Naive thymus-derived CD4-positive, alpha-beta T cell (primary cell): ENCODE data around the gene ALAD. TPM values are rescaled to one million over a fixed set of nuclear protein-coding genes. Genes with fewer than 3 reads are reported as not detected.
A peak's percentile ranks its signal among the peaks of the same experiment; 100 is the strongest.

Source experiments
- ATAC-seq: fragments of 150-1000 bp; cut with Tn5 transposase; 2 replicates; pipeline ENCODE4 v1.10.0; 2021; ENCODE audit warnings: mild to moderate bottlenecking, moderate library complexity
- CTCF ChIA-PET: fragments of 350-600 bp; sonication (Branson Sonifier 250); formaldehyde crosslinking; loops from one replicate; lab custom pipeline; 2021; ENCODE audit warnings: antibody characterized with exemption; lab: Charles Lee
- POLR2A ChIA-PET: fragments of 350-600 bp; sonication (Branson Sonifier 250); formaldehyde crosslinking; loops from one replicate; lab custom pipeline; 2021; ENCODE audit warnings: antibody characterized with exemption, inconsistent platforms; lab: Charles Lee
- DNase-seq, 9 donors: peaks; one replicate each; pipeline versions ENCODE4 v3.0.0 to v3.0.0-alpha.2; 2020 to 2022; ENCODE audit warnings: mixed read lengths in 1 of 9
- H3K27ac ChIP-seq: one replicate; pipeline ENCODE4 v1.7.0; 2013; ENCODE audit warnings: mild to moderate bottlenecking, low read depth, low read length, moderate library complexity
- H3K27me3 ChIP-seq, 2 donors: one replicate each; pipeline ENCODE4 v1.7.0; 2013; ENCODE audit warnings: low read length in 2 of 2, mild to moderate bottlenecking in 2 of 2, moderate library complexity in 2 of 2; ENCODE audit not compliant: control insufficient read depth in 2 of 2, insufficient read depth in 2 of 2
- H3K36me3 ChIP-seq, 3 experiments: 1 replicate in 2 of 3; 2 replicates in 1 of 3; pipeline ENCODE4 v1.7.0; 2013; ENCODE audit warnings: low read length in 3 of 3, mild to moderate bottlenecking in 3 of 3, moderate library complexity in 1 of 3; ENCODE audit not compliant: insufficient read depth in 3 of 3, control insufficient read depth in 2 of 3
- H3K4me1 ChIP-seq, 2 donors: one replicate each; pipeline ENCODE4 v1.7.0; 2013; ENCODE audit warnings: low read length in 2 of 2, mild to moderate bottlenecking in 2 of 2, moderate library complexity in 1 of 2; ENCODE audit not compliant: control insufficient read depth in 2 of 2, insufficient read depth in 2 of 2
- H3K4me3 ChIP-seq: 2 replicates; pipeline ENCODE4 v1.7.0; 2013; ENCODE audit warnings: mild to moderate bottlenecking, low read length
- H3K9me3 ChIP-seq, 3 experiments: 1 replicate in 2 of 3; 2 replicates in 1 of 3; pipeline ENCODE4 v1.7.0; 2013; ENCODE audit warnings: low read length in 3 of 3; ENCODE audit not compliant: control insufficient read depth in 2 of 3
- H3K27ac Mint-ChIP-seq, 9 donors: one replicate each; pipeline ENCODE4 v1.8.0; 2020 to 2022; ENCODE audit warnings: mixed read lengths in 9 of 9, mild to moderate bottlenecking in 8 of 9, moderate library complexity in 5 of 9, inconsistent platforms in 2 of 9
- H3K27me3 Mint-ChIP-seq, 5 donors: one replicate each; pipeline ENCODE4 v1.8.0; 2021 to 2022; ENCODE audit warnings: mixed read lengths in 5 of 5, mild to moderate bottlenecking in 1 of 5
- H3K36me3 Mint-ChIP-seq, 5 donors: one replicate each; pipeline ENCODE4 v1.8.0; 2020 to 2022; ENCODE audit warnings: mixed read lengths in 5 of 5, mild to moderate bottlenecking in 3 of 5, inconsistent platforms in 1 of 5
- H3K4me1 Mint-ChIP-seq, 7 donors: one replicate each; pipeline ENCODE4 v1.8.0; 2020 to 2022; ENCODE audit warnings: mixed read lengths in 7 of 7, mild to moderate bottlenecking in 3 of 7, inconsistent platforms in 1 of 7
- H3K4me3 Mint-ChIP-seq, 10 donors: one replicate each; pipeline ENCODE4 v1.8.0; 2020 to 2022; ENCODE audit warnings: mild to moderate bottlenecking in 10 of 10, mixed read lengths in 10 of 10, moderate library complexity in 6 of 10, inconsistent platforms in 2 of 10
- H3K9me3 Mint-ChIP-seq, 11 donors: one replicate each; pipeline ENCODE4 v1.8.0; 2020 to 2022; ENCODE audit warnings: mixed read lengths in 11 of 11, mild to moderate bottlenecking in 4 of 11, inconsistent platforms in 1 of 11, moderate library complexity in 1 of 11
- intact Hi-C, 2 donors: fragments of 100-400 bp; cut with micrococcal nuclease; formaldehyde crosslinking; loops; one replicate each; pipeline ENCODE4 v1.15.1; 2023
- polyA plus RNA-seq, 2 donors: library from polyadenylated mRNA; unstranded; fragments of 300-500 nt; fragmentation: Illumina TruSeq; gene quantifications; one replicate each; pipeline ENCODE4 v1.2.3, GENCODE V29; 2021
- total RNA-seq, 6 experiments: library from RNA in 5 of 6; stranded (reverse) in 5 of 6; gene quantifications; 1 replicate in 5 of 6; 2 replicates in 1 of 6; pipeline ENCODE4 v1.2.3 and lab custom pipeline; 2021 to 2026

ALAD gene
- total and polyA plus RNA-seq, 7 experiments from 2014 or later, result 24.2 to 45.5 (median 31.4) TPM

DNA sequence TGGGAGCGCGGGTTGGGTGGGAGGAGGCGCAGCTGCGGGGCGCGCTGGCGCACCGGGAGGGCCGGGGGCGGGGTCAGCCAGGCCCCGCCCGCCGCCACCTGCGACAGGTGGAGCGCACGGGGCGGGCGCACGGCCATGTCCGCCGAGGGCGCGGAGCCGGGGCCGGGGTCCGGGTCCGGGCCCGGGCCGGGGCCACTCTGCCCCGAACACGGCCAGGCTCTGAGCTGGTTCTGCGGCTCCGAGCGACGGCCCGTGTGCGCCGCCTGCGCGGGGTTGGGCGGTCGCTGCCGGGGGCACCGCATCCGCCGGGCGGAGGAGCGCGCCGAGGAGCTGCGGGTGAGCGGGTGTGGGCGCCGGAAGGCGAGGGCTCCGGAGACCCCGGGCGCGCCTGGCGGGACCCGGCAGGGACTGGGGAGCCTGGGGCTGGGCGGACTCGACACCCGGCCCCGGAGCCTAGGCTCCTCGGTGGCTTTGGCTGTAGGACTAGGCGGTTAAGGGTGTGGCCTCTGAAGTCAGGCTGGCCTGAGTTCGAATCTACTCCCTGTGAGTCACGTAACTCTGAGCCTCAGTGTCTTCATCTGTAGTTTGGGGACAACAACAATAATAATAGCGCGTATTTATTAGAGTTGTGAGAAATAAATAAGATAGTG, 51.5 kb downstream of the ALAD start, which contains the start of gene BSPRY:
BSPRY (plus strand) TSS at position 97 of the 650 bp plus-strand sequence; CDS start at position 136, 39 bp downstream.
- DNase-seq (peak in 7 of 9 donors; percentile 27 to 67 (median 44)), ATAC-seq (peak; percentile 70)
- peak within 1 kb of the TSS in 3 of 9 donors; percentile 5 to 87 (median 57) for H3K27ac Mint-ChIP-seq
- H3K4me3 ChIP-seq, result peak within 1 kb of the TSS; percentile 54
- peaks cover 10 to 49% (median 21%) of the 10 kb centered on the region in 7 donors for H3K4me1 Mint-ChIP-seq
- H3K27me3 ChIP-seq, result peaks cover 3 to 5% of the 10 kb centered on the region in 2 donors
- no peak within 1 kb of the TSS for H3K27ac ChIP-seq
- peaks cover 0 to 3% (median 0%) of the 10 kb centered on the region in 5 donors for H3K36me3 Mint-ChIP-seq
- peaks cover 13 to 15% of the 10 kb centered on the region in 2 donors for H3K4me1 ChIP-seq
- intact Hi-C loops, result loop anchor here (1.0 to 5.0 kb wide), 8 partner anchors 9 to 168 kb away; partner anchors contain the start of genes ALAD (in 1 of the 2), C9orf43 (in 1 of the 2), CDC26 (in 1 of the 2) and FKBP15 (in 1 of the 2)
- H3K4me3 Mint-ChIP-seq, result peak within 1 kb of the TSS; percentile 73 to 93 (median 81)
- no peaks in the 10 kb centered on the region for H3K9me3 ChIP-seq
- ChIA-PET POLR2A (interaction anchor here (0.8 to 1.6 kb wide), 4 partner anchors 9 to 74 kb away, joined by 3 to 5 read pairs (median 4); partner anchors contain the start of genes C9orf43, CDC26, POLE3 and PRPF4), CTCF (interaction anchor here (0.6 to 1.4 kb wide), 3 partner anchors 9 to 209 kb away, joined by 3 read pairs; no protein-coding TSS in a partner anchor)
- peaks cover 0 to 40% (median 29%) of the 10 kb centered on the region in 5 donors for H3K27me3 Mint-ChIP-seq
- H3K9me3 Mint-ChIP-seq, result peaks cover 0 to 2% (median 0%) of the 10 kb centered on the region in 11 donors
- H3K36me3 ChIP-seq, result no peaks in the 10 kb centered on the region

DNA sequence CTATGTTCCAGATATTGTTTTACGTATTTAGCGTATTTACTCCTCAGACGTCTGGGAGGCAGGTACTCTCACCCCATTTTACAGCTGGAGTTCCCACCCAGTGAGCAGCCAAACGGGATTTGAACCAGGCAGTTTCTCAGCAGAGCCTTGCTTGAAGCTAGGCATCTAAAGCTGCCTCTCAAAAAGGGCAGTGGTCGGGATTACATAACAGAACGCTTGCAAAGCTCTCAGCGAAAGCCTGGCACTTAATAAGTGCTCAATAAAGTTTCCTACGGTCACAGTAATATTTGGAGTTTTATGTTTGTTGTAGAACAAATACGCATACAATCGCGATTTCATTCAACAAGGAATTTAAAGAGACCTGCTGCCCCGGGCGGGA, 52.0 kb downstream of the ALAD start:
- H3K27me3 Mint-ChIP-seq, result peaks cover 0 to 39% (median 29%) of the 10 kb centered on the region in 5 donors
- CTCF ChIA-PET, result interaction anchor here (0.5 to 0.6 kb wide), 3 partner anchors 39 to 308 kb away, joined by 3 to 4 read pairs (median 3); no protein-coding TSS in a partner anchor
- H3K36me3 ChIP-seq, result no peaks in the 10 kb centered on the region
- H3K4me1 Mint-ChIP-seq, result peaks cover 10 to 49% (median 21%) of the 10 kb centered on the region in 7 donors
- POLR2A ChIA-PET, result interaction anchor here (0.8 to 1.6 kb wide), 3 partner anchors 9 to 74 kb away, joined by 3 to 5 read pairs (median 4); partner anchors contain the start of genes CDC26, PRPF4 and WDR31
- peaks cover 0 to 2% (median 0%) of the 10 kb centered on the region in 11 donors for H3K9me3 Mint-ChIP-seq
- no peak overlapping the region for H3K27ac ChIP-seq
- H3K4me3 Mint-ChIP-seq, result peak overlapping the region; percentile 73 to 86 (median 80)
- ATAC-seq (no peak), DNase-seq (no peak)
- H3K36me3 Mint-ChIP-seq, result peaks cover 0 to 3% (median 0%) of the 10 kb centered on the region in 5 donors
- H3K9me3 ChIP-seq, result no peaks in the 10 kb centered on the region
- peak overlapping the region in 1 of 9 donors; percentile 78 for H3K27ac Mint-ChIP-seq
- H3K4me3 ChIP-seq, result peak overlapping the region; percentile 13
- H3K4me1 ChIP-seq, result peaks cover 13 to 15% of the 10 kb centered on the region in 2 donors
- intact Hi-C loops, result loop anchor here (1.0 to 5.0 kb wide), 6 partner anchors 9 to 168 kb away; partner anchors contain the start of genes ALAD (in 1 of the 2), C9orf43 (in 1 of the 2), FKBP15 (in 1 of the 2) and HDHD3 (in 1 of the 2)
- H3K27me3 ChIP-seq, result peaks cover 3 to 5% of the 10 kb centered on the region in 2 donors

DNA sequence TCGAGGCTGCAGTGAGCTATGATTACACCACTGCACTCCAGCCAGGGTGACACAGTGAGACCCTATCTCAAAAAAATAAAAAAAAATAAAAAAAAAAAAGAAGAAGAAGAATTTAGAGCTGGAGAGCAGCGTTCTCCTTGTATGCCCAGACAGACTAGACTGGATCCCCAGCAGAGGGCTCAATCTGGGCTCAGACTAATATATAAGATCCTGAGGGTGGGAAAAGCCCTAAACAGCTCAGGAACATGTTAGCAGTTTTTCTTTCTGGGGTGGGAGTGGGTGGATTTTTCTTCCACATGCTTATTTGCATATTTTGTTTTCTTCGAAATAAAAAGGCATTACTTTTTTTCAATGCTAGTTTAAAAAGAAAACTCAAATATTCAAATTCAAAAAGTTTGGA, 52.6 kb downstream of the ALAD start:
- Mint-ChIP-seq H3K36me3 (no peaks in the 10 kb centered on the region), H3K4me3 (peak overlapping the region in 5 of 10 donors; percentile 32 to 60 (median 51)), H3K27ac (peak overlapping the region in 1 of 9 donors; percentile 81), H3K27me3 (peaks cover 0 to 35% (median 29%) of the 10 kb centered on the region in 5 donors), H3K4me1 (peaks cover 10 to 55% (median 22%) of the 10 kb centered on the region in 7 donors), H3K9me3 (peaks cover 0 to 2% (median 0%) of the 10 kb centered on the region in 11 donors)
- no peak overlapping the region for H3K27ac ChIP-seq
- no peaks in the 10 kb centered on the region for H3K36me3 ChIP-seq
- peaks cover 3 to 5% of the 10 kb centered on the region in 2 donors for H3K27me3 ChIP-seq
- H3K4me1 ChIP-seq, result peaks cover 13 to 15% of the 10 kb centered on the region in 2 donors
- intact Hi-C loops, result loop anchor here (1.0 to 5.0 kb wide), 5 partner anchors 28 to 169 kb away; partner anchors contain the start of genes ALAD (in 2 of the 2), FKBP15 (in 1 of the 2), HDHD3 (in 1 of the 2) and SLC31A1 (in 1 of the 2)
- H3K9me3 ChIP-seq, result no peaks in the 10 kb centered on the region
- CTCF ChIA-PET, result interaction anchor here (0.5 to 0.9 kb wide), 3 partner anchors 23 to 309 kb away, joined by 3 to 4 read pairs (median 4); no protein-coding TSS in a partner anchor
- H3K4me3 ChIP-seq, result no peak overlapping the region
- no peak for ATAC-seq
- no peak for DNase-seq
- POLR2A ChIA-PET, result interaction anchor here (0.8 to 1.6 kb wide), 2 partner anchors 8 to 27 kb away, joined by 4 to 5 read pairs; partner anchors contain the start of gene WDR31

DNA sequence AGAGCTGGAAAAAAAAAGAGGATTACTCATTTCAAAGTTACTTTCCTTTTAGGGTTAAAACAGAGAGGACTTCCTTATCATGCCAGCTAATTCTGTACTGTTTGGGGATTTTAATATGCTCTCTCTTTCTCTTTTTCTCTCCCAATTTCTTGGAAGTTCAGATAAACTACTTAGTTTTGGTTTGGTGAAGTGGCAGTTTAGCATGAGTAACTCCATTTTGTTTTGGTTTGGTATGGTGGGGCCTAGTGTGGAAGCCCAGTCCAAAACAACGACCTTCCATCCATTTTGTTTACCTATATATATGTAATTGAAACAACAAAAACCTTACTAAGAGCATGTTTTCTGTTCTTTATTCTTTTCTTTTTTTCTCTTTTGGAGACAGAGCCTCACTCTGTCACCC, 55.4 kb downstream of the ALAD start:
- peaks cover 0 to 14% (median 8%) of the 10 kb centered on the region in 5 donors for H3K27me3 Mint-ChIP-seq
- Histone ChIP-seq H3K27me3 (peaks cover 3 to 5% of the 10 kb centered on the region in 2 donors), H3K36me3 (no peaks in the 10 kb centered on the region), H3K4me3 (no peak overlapping the region), H3K9me3 (no peaks in the 10 kb centered on the region), H3K4me1 (peaks cover 9 to 27% of the 10 kb centered on the region in 2 donors), H3K27ac (no peak overlapping the region)
- intact Hi-C loops, result loop anchor here in 1 of 2 donors (5.0 kb wide), 1 partner anchor 172 kb away; no protein-coding TSS in a partner anchor
- ATAC-seq (no peak), DNase-seq (no peak)
- H3K4me3 Mint-ChIP-seq, result no peak overlapping the region
- ChIA-PET POLR2A (no interaction called here), CTCF (interaction anchor here (0.6 kb wide), 1 partner anchor 270 kb away, joined by 3 read pairs; no protein-coding TSS in a partner anchor)
- H3K27ac Mint-ChIP-seq, result no peak overlapping the region
- H3K4me1 Mint-ChIP-seq, result peaks cover 13 to 55% (median 31%) of the 10 kb centered on the region in 7 donors
- no peaks in the 10 kb centered on the region for H3K9me3 Mint-ChIP-seq
- H3K36me3 Mint-ChIP-seq, result peaks cover 0 to 3% (median 0%) of the 10 kb centered on the region in 5 donors

DNA sequence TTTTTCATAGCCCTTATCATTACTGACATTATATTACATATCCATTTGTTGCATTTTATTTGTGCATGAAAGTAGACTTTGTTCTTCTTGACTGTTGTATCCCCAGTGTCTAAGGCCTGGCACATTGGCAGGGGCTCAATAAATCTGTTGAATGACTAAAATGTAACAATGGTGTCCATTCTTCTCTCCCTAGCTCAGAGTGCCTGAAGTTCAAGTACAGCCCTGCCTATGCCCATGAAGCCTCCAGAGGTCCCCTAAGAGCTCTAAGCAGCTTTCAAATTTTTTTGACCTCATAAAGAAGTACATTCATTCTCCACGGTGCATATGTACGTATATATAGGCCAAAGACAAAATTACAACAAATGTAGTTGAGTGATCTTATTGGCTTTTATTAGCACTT, 55.9 kb downstream of the ALAD start:
- intact Hi-C loops, result loop anchor here in 1 of 2 donors (5.0 kb wide), 1 partner anchor 172 kb away; no protein-coding TSS in a partner anchor
- peaks cover 0 to 9% (median 4%) of the 10 kb centered on the region in 5 donors for H3K27me3 Mint-ChIP-seq
- CTCF ChIA-PET, result no interaction called here

More for the DNA sequence above, 55.9 kb downstream of the ALAD start:
- H3K9me3 Mint-ChIP-seq, result no peaks in the 10 kb centered on the region
- H3K36me3 ChIP-seq, result no peaks in the 10 kb centered on the region
- DNase-seq, result no peak
- H3K9me3 ChIP-seq, result no peaks in the 10 kb centered on the region
- peaks cover 2 to 5% of the 10 kb centered on the region in 2 donors for H3K27me3 ChIP-seq
- H3K27ac Mint-ChIP-seq, result peak overlapping the region in 1 of 9 donors; percentile 10
- H3K4me3 ChIP-seq, result no peak overlapping the region
- no peak overlapping the region for H3K27ac ChIP-seq
- no peak for ATAC-seq
- peak overlapping the region in 1 of 10 donors; percentile 38 for H3K4me3 Mint-ChIP-seq
- POLR2A ChIA-PET, result no interaction called here
- H3K4me1 Mint-ChIP-seq, result peaks cover 9 to 55% (median 31%) of the 10 kb centered on the region in 7 donors
- H3K36me3 Mint-ChIP-seq, result peaks cover 0 to 3% (median 0%) of the 10 kb centered on the region in 5 donors
- H3K4me1 ChIP-seq, result peaks cover 4 to 22% of the 10 kb centered on the region in 2 donors
